Stomach smooth muscle (tissue), 2 donors: ENCODE data around the gene XPNPEP2.

Source experiments
- H3K27ac ChIP-seq: one replicate; pipeline ENCODE4 v1.7.0; 2013; ENCODE audit warnings: mild to moderate bottlenecking, low read length, inconsistent platforms
- H3K27me3 ChIP-seq, 2 donors: one replicate each; pipeline ENCODE4 v1.7.0; 2013; ENCODE audit warnings: low read length in 2 of 2; ENCODE audit not compliant: insufficient read depth in 2 of 2, control insufficient read depth in 1 of 2
- H3K36me3 ChIP-seq, 2 donors: one replicate each; pipeline ENCODE4 v1.7.0; 2013; ENCODE audit warnings: low read length in 2 of 2; ENCODE audit not compliant: control insufficient read depth in 2 of 2, insufficient read depth in 2 of 2
- H3K4me1 ChIP-seq: one replicate; pipeline ENCODE4 v1.7.0; 2013; ENCODE audit warnings: low read length; ENCODE audit not compliant: control insufficient read depth, insufficient read depth
- H3K4me3 ChIP-seq, 2 donors: one replicate each; pipeline ENCODE4 v1.7.0; 2013; ENCODE audit warnings: low read length in 2 of 2
- H3K9ac ChIP-seq, 2 donors: one replicate each; pipeline ENCODE4 v1.7.0; 2013; ENCODE audit warnings: low read length in 2 of 2, mild to moderate bottlenecking in 1 of 2
- H3K9me3 ChIP-seq, 2 donors: one replicate each; pipeline ENCODE4 v1.7.0; 2013; ENCODE audit warnings: low read length in 2 of 2; ENCODE audit not compliant: control insufficient read depth in 2 of 2
- donor health status: healthy.
- donor health status: Pancreatic carcinoma.

The XPNPEP2 gene

DNA sequence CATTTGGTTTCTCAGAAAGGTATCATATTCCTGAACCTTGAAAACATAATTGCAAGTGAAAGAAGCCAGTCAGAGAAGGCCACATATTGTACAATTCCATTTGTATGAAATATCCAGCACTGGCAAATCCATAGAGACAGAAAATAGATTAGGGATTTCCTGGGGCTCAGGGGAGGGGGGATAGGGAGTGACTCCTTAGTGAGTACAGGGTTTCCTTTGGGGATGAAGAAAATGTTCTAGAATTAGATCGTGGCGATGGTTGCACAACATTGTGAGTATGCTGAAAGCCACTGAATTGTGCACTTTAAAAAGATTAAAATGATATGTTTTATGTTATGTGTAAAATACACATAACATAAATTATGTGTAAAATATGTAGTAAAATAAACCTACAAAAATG lies 10.3 kb downstream of the XPNPEP2 start:
- Histone ChIP-seq H3K4me1 (no peaks in the 10 kb centered on the region), H3K9me3 (no peaks in the 10 kb centered on the region), H3K27ac (no peak overlapping the region), H3K36me3 (no peaks in the 10 kb centered on the region), H3K27me3 (peaks cover 0 to 6% of the 10 kb centered on the region in 2 donors), H3K9ac (no peak overlapping the region), H3K4me3 (no peak overlapping the region)

DNA sequence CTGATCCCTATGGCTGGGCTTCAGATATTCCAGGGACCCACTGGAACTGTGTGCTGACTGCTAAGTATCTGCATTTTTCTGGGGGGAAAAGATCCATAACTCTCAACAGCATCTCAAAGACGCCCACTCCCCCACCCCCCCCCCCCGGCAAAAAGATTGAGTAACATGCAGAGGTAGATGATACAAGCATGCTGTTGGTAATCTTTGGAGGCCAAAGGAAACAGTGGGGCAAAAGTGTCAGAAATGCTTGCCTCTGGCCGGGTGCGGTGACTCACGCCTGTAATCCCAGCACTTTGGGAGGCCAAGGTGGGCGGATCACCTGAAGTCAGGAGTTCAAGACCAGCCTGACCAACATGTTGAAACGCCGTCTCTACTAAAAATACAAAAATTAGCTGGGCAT lies 12.2 kb downstream of the XPNPEP2 start:
- H3K27me3 ChIP-seq, result peaks cover 0 to 13% of the 10 kb centered on the region in 2 donors
- H3K9me3 ChIP-seq, result no peaks in the 10 kb centered on the region
- no peaks in the 10 kb centered on the region for H3K36me3 ChIP-seq
- no peak overlapping the region for H3K27ac ChIP-seq
- H3K9ac ChIP-seq, result no peak overlapping the region
- no peaks in the 10 kb centered on the region for H3K4me1 ChIP-seq
- no peak overlapping the region for H3K4me3 ChIP-seq

DNA sequence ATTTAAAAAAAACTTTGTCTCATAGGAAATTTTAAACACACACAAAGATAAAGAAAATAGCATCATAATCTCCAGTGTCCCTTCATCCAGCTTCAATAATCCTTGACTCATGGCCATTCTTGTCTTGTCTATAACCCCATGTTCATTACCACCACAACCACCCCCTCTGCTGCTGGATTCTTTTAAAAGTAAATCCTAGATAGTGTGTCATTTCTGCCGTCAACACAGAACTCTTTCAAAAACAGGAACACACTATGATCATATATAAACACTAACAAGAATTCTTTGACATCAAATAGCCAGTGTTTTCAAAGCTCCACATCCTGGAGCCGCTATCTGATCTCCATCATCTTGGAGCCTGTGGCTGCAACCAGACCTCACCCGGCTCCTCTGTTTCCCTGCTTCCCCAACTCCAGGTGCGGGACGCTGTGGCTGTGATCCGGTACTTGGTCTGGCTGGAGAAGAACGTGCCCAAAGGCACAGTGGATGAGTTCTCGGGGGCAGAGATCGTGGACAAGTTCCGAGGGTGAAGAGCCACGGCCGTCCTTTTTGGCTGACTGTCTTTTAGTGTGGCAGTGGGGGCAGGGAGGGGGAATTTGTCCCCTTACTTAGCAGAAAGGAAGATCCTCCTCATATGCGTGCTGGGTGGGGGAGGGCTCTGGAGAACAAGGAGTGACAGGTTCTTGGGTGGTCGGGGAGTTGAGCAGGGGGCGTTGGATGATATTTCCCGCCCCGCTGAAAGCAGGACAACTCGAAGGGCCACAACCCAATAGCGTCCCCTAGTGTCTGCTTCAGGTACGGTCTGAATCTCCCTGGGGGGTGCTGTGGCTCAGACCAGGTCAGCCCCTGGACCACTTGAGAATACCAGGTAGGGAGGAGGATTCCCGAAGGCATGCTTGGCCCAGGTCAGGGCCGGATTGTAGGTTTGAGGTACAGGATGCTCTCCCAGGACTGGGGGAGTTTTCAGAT lies 15.6 kb downstream of the XPNPEP2 start:
- Histone ChIP-seq H3K27ac (no peak overlapping the region), H3K4me3 (no peak overlapping the region), H3K9ac (no peak overlapping the region), H3K36me3 (no peaks in the 10 kb centered on the region), H3K4me1 (no peaks in the 10 kb centered on the region), H3K9me3 (no peaks in the 10 kb centered on the region), H3K27me3 (peaks cover 0 to 19% of the 10 kb centered on the region in 2 donors)

DNA sequence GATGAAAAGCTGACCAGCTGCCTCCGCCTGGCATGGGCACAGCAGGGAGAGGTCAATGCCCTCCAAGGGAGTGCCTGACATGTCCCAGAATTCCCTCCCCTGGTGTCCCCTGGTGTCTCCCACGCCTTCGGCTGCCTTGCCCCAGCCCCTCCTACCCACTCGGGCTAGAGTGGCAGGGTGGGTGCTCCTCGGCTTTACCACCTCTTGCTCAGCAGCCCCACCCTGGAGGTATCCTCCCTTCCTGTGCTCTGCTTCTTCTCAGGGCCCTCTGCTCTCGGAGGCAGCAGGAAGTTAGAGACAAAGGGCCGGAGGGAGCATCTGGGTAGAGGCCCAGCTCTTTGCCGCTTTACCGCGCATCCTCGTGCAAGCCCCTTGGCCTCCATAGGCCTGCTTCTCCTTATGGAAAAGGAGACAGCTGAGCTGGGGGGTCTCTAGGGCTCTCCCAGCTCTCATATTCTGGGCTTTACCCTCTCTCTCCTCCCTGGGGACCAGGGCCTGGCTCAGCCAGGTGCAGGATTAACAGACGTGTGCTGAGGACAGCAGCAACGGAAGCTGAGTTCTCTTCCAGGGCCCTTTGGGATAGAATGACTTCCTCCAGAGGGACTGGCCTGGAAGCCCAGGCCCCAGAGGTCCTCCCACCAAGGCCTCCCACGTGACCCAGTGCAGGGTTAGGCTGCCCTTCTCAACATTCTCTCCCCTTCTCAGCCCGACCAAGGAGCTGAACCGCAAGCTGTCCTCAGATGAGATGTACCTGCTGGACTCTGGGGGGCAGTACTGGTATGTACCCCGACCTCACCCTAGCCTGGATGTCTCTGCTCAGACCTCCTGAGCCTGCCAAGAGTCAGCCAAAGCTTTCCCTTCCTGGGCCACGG lies 17.2 kb downstream of the XPNPEP2 start:
- Histone ChIP-seq H3K9me3 (no peaks in the 10 kb centered on the region), H3K9ac (no peak overlapping the region), H3K36me3 (no peaks in the 10 kb centered on the region), H3K4me1 (no peaks in the 10 kb centered on the region), H3K4me3 (no peak overlapping the region), H3K27ac (no peak overlapping the region), H3K27me3 (peaks cover 0 to 19% of the 10 kb centered on the region in 2 donors)

DNA sequence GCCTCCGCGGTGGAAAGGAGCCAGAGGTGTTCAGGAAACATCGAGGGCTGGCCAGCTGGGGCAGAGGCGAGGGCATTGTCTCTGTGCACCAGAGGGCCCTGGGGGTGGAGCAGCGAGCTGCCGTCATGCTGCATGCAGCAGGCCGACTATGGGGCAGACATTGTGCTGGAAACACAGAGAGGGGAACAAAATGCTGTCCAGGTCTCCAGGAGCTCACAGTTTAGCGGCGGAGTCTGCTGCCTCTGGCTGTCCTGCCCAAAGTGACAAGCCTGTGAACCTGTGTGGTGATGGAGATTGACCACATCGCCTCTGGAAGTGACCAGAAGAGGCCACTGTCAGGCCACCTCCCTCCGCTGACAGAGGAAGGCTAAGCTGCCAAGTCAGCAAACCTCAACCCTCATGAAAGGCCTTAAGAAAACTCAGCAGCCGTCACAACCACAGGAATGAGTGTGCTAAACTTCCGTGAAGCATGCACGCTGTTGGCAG lies 20.8 kb downstream of the XPNPEP2 start:
- no peak overlapping the region for H3K9ac ChIP-seq
- H3K9me3 ChIP-seq, result no peaks in the 10 kb centered on the region
- peaks cover 0 to 16% of the 10 kb centered on the region in 2 donors for H3K27me3 ChIP-seq
- H3K4me3 ChIP-seq, result no peak overlapping the region
- H3K27ac ChIP-seq, result no peak overlapping the region
- no peaks in the 10 kb centered on the region for H3K4me1 ChIP-seq
- no peaks in the 10 kb centered on the region for H3K36me3 ChIP-seq

DNA sequence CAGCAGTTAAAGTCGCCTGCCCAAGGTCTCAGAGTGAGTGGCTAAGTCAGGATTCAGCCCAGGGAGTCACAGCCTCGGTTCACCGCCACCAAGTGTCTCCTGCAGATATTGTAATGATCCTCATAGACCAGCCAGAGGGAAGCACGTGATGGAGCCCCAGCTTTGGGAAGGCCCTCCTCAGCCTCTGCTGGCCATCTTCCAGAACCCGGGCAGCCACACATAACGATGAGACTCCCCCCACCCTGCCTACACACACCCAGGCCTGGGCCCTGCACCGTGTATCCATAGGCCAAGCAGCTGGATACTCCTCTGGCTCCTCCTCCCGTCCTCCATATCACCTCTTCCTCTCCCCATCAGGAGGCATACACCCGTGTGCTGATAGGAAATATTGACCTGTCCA lies 21.4 kb downstream of the XPNPEP2 start:
- H3K27me3 ChIP-seq, result peaks cover 0 to 13% of the 10 kb centered on the region in 2 donors
- H3K9ac ChIP-seq, result no peak overlapping the region
- no peaks in the 10 kb centered on the region for H3K36me3 ChIP-seq
- no peak overlapping the region for H3K4me3 ChIP-seq
- no peak overlapping the region for H3K27ac ChIP-seq
- H3K9me3 ChIP-seq, result no peaks in the 10 kb centered on the region
- H3K4me1 ChIP-seq, result no peaks in the 10 kb centered on the region

DNA sequence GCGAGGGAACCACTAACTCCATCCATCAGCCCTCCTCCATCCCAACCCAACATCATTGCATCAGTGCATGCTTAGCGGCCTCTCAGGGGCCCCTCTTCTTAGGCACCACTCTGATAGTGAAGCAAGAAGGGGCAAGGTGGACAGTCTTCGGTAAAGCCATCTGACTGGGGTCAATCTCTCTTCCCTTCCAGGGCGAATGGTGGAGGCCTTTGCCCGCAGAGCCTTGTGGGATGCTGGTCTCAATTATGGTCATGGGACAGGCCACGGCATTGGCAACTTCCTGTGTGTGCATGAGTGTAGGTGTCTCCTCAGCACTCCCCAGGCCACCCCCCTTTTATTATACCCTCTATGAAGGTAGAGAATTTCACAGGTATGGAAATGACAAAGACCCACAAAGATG lies 22.2 kb downstream of the XPNPEP2 start:
- no peak overlapping the region for H3K4me3 ChIP-seq
- H3K9me3 ChIP-seq, result no peaks in the 10 kb centered on the region
- H3K9ac ChIP-seq, result no peak overlapping the region
- H3K27me3 ChIP-seq, result peaks cover 0 to 9% of the 10 kb centered on the region in 2 donors
- no peaks in the 10 kb centered on the region for H3K4me1 ChIP-seq
- H3K36me3 ChIP-seq, result no peaks in the 10 kb centered on the region
- H3K27ac ChIP-seq, result no peak overlapping the region

DNA sequence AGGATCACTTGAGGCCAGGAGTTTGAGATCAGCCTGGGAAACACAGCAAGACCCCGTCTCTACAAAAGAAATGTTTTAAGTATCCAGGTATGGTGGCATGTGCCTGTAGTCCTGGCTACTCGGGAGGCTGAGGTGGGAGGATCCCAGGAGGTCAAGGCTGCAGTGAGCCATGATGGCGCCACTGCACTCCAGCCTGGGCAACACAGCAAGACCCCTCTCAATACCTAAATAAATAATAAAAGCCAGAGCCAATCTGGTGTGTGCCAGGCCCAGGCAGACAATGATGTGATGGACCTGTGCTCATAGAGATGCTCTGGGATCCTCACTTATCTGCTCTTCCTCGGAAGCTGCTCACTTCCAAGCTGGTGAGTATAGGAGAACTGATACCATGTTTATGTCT lies 22.8 kb downstream of the XPNPEP2 start:
- Histone ChIP-seq H3K9me3 (no peaks in the 10 kb centered on the region), H3K4me1 (no peaks in the 10 kb centered on the region), H3K36me3 (no peaks in the 10 kb centered on the region), H3K9ac (no peak overlapping the region), H3K27me3 (peaks cover 0 to 6% of the 10 kb centered on the region in 2 donors), H3K27ac (no peak overlapping the region), H3K4me3 (no peak overlapping the region)

DNA sequence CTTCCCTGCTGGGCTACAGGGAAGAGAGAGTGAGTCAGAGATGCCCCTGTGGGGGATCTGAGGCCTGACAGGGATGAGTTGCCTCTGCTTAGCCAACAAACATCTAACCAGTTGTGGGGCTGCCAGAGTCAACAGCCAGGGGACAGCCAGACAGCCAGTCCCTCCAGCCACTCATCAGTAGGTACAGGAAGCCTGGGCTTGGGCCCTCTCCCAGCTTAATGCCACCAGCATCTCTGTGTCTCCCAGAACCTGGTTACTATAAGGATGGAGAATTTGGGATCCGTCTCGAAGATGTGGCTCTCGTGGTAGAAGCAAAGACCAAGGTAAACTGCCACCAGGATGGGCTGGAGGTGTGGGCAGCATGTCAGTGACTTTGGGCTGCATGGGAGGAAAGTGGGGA lies 23.7 kb downstream of the XPNPEP2 start:
- Histone ChIP-seq H3K36me3 (no peaks in the 10 kb centered on the region), H3K27me3 (peaks cover 0 to 4% of the 10 kb centered on the region in 2 donors), H3K9me3 (no peaks in the 10 kb centered on the region), H3K27ac (no peak overlapping the region), H3K9ac (no peak overlapping the region), H3K4me1 (no peaks in the 10 kb centered on the region), H3K4me3 (no peak overlapping the region)

DNA sequence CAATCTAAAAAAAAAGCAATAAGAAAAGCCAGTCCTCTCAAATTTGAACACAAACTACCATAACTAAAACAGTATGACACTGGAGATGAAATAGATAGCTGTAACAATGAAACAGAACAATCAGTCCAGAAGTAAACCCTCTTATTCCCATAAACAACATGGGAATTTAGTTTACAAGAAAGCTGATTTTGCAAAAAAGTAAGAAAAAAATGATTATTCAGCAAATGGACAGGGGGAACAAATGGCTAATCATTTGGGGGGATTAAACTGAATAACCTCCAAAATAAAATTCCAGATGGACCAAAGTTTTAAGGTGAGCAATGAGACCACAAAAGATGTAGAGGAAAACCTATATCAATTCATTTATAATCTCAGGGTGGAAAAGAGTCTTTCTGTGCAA lies 24.9 kb downstream of the XPNPEP2 start:
- no peaks in the 10 kb centered on the region for H3K36me3 ChIP-seq
- H3K9ac ChIP-seq, result no peak overlapping the region
- H3K4me1 ChIP-seq, result no peaks in the 10 kb centered on the region
- H3K27ac ChIP-seq, result no peak overlapping the region
- H3K4me3 ChIP-seq, result no peak overlapping the region
- no peaks in the 10 kb centered on the region for H3K9me3 ChIP-seq
- no peaks in the 10 kb centered on the region for H3K27me3 ChIP-seq
